ENCODE results near the gene ULK4.

ULK4 gene

GRCh38 chr3:41441139-41441538 is 520.8 kb downstream of the ULK4 start:
- DNase-seq: no peak
- Histone ChIP-seq H3K27ac (no peak overlapping the region), H3K27me3 (replicated peaks) (no peaks in the 10 kb centered on the region), H3K36me3 (replicated peaks) (no peaks in the 10 kb centered on the region), H3K4me3 (ENCODE audit: low read depth, low read length) (no peak overlapping the region)
- TF ChIP-seq CTCF (IDR thresholded peaks at IDR 0.05; ENCODE audit: low read depth, low read length, missing control alignments): no peak
- in situ Hi-C loops (cut with HindIII; ENCODE audit: low pct_ligation_motif_present, low sequenced_read_pairs): no loop called here

- in situ Hi-C loops (cut with HindIII; ENCODE audit: low pct_ligation_motif_present, low sequenced_read_pairs): no loop called here
- Histone ChIP-seq H3K27me3 (replicated peaks) (no peaks in the 10 kb centered on the region), H3K27ac (no peak overlapping the region), H3K4me3 (ENCODE audit: low read depth, low read length) (no peak overlapping the region), H3K36me3 (replicated peaks) (no peaks in the 10 kb centered on the region)
- DNase-seq: no peak
- TF ChIP-seq CTCF (IDR thresholded peaks at IDR 0.05; ENCODE audit: low read depth, low read length, missing control alignments): no peak
These were observed 524.9 kb downstream of the ULK4 start for GRCh38 chr3:41436983-41437382.

GRCh38 chr3:41434781-41435180 is 527.1 kb downstream of the ULK4 start:
- no peak for DNase-seq
- no peak overlapping the region for H3K27ac ChIP-seq
- in situ Hi-C loops (cut with HindIII; ENCODE audit: low pct_ligation_motif_present, low sequenced_read_pairs): no loop called here
- H3K27me3 ChIP-seq (replicated peaks): no peaks in the 10 kb centered on the region
- H3K36me3 ChIP-seq (replicated peaks): no peaks in the 10 kb centered on the region
- no peak for TF ChIP-seq CTCF (IDR thresholded peaks at IDR 0.05; ENCODE audit: low read depth, low read length, missing control alignments)
- no peak overlapping the region for H3K4me3 ChIP-seq (ENCODE audit: low read depth, low read length)

GRCh38 chr3:41431386-41431785 is 530.5 kb downstream of the ULK4 start:
- DNase-seq: no peak
- H3K4me3 ChIP-seq (ENCODE audit: low read depth, low read length): no peak overlapping the region
- no peaks in the 10 kb centered on the region for H3K27me3 ChIP-seq (replicated peaks)
- no peaks in the 10 kb centered on the region for H3K36me3 ChIP-seq (replicated peaks)
- H3K27ac ChIP-seq: no peak overlapping the region
- in situ Hi-C loops (cut with HindIII; ENCODE audit: low pct_ligation_motif_present, low sequenced_read_pairs): no loop called here
- TF ChIP-seq CTCF (IDR thresholded peaks at IDR 0.05; ENCODE audit: low read depth, low read length, missing control alignments): no peak

- DNase-seq: no peak
- Histone ChIP-seq H3K36me3 (replicated peaks) (no peaks in the 10 kb centered on the region), H3K27ac (no peak overlapping the region), H3K27me3 (replicated peaks) (no peaks in the 10 kb centered on the region), H3K4me3 (ENCODE audit: low read depth, low read length) (no peak overlapping the region)
- TF ChIP-seq CTCF (IDR thresholded peaks at IDR 0.05; ENCODE audit: low read depth, low read length, missing control alignments): no peak
- in situ Hi-C loops (cut with HindIII; ENCODE audit: low pct_ligation_motif_present, low sequenced_read_pairs): no loop called here
These were observed 531.0 kb downstream of the ULK4 start for GRCh38 chr3:41430886-41431285.

- H3K4me3 ChIP-seq (ENCODE audit: low read depth, low read length): no peak overlapping the region
- no peak for TF ChIP-seq CTCF (IDR thresholded peaks at IDR 0.05; ENCODE audit: low read depth, low read length, missing control alignments)
- H3K36me3 ChIP-seq (replicated peaks): no peaks in the 10 kb centered on the region
- DNase-seq: no peak
- H3K27me3 ChIP-seq (replicated peaks): no peaks in the 10 kb centered on the region
- in situ Hi-C loops (cut with HindIII; ENCODE audit: low pct_ligation_motif_present, low sequenced_read_pairs): no loop called here
- H3K27ac ChIP-seq: no peak overlapping the region
These were observed 531.5 kb downstream of the ULK4 start for GRCh38 chr3:41430391-41430790.

Data from brain microvascular endothelial cell (primary cell).